NCI-H82 treated with DMSO at 0.1 percent for 48 hours (cell line): ENCODE results near the gene ADAMTS19.
A peak's percentile ranks its signal among the peaks of the same experiment; 100 is the strongest.

Source experiments
- DNase-seq: peaks from one replicate; lab custom pipeline; 2025; ENCODE audit not compliant: unreplicated experiment; lab: John Stamatoyannopoulos, UW

The ADAMTS19 gene

DNA sequence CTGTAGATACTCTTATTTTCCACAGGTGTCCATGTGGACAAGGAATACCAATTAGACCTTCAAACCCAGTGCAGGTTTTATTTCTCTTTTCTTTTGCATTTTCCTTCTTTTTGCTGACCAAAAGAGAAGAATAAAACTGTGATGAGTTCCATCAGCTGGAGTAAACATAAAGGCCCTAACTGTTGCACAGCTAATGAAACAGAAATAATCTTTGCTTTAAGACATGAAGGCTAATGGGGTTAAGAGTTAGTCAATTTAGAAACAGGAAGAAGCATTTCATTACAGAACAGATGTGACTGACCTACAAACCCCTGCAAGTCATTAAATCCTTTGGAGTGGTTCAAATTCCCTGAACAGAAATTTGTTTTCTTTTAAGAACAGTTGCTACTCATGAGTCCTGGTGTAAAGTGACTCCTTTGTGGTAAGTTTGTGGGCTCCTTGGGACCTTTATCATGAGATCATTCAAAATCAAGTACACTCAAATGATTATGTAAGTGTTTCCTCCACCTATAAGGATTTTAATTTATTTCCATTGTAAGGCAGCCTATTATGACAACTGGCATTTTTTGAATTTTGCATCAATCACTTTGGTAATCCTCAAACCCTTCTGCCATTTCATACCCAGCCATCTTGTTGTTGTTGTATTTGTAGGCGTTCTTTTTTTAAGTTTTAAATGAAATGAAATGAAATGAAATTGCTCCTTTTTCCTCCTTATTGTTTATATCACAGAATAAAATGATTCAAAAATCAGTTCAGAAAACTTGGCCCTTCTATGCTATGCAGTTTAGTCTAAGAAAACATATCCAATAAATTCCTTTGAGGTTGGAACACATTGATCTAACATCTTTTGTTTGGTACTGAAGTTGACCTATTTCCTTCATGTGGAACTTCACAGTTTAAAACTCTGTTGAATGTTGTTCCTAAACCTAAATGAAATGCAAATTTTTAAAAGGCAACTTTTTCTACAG lies 289.1 kb downstream of the ADAMTS19 start:
- no peak for DNase-seq

- no peak for DNase-seq
Observed at GRCh38 chr5:129760636-129761325, 300.7 kb downstream of the ADAMTS19 start.

- DNase-seq = no peak
Observed at GRCh38 chr5:129763651-129764050, 303.6 kb downstream of the ADAMTS19 start.

- DNase-seq = peak; percentile 1
Observed at GRCh38 chr5:129766798-129767197, 306.7 kb downstream of the ADAMTS19 start.

GRCh38 chr5:129767927-129768380 lies 307.9 kb downstream of the ADAMTS19 start:
- DNase-seq = peak; percentile 68

DNA sequence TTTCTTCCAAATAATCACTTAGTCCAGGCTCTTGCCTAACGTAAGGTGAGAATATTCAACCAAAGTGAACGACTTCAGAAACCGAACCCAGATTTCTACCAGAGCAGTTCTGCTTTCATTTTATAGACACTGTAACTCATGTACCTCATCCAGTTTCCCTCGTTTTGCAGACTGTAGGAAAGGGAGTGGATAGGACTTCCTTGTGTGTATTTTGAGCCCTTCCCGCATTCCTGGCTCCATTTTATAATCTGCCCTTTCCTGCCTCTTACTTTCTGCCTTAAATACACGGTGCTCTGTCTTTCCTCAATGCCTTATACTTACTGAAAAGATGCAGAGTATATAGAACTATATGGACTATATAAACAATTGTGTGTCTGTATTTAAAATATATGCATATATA lies 308.6 kb downstream of the ADAMTS19 start:
- DNase-seq = no peak

DNA sequence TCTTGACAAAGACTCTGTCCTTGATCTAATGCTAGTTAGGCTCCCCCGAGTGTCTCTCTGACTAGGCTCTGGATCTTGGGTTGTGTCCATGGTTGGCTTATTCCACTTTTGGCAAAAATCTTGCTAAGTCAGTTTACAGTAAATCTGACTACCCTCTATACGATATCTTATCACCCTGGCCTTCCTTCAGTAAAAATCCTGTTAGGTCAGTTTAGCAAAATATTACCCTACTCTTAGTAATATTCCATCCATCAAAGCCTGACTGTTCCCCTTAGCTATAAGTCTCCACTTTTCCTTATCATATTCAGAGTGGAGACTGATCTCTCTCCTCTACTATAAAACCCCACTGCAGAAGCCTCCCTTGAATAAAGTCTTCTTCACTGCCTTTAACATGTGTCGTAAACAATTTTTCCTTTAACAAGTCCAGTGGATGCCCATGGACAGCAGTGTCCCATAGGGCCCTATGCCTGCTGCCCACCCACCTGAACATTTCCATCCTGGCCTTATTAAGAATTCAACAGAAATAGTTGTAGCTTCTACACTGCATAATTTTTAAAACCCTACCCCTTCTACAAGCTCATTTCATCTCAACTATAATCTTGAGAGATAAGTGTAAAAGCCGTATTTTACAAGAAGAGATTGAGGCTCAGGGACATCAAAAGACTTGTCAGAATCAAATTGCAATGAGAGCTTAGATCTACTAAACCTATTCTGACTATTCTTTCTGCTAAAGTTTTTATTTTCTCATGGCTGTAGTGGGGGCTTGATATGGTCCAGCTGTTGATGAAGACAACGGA lies 310.1 kb downstream of the ADAMTS19 start:
- no peak for DNase-seq

DNA sequence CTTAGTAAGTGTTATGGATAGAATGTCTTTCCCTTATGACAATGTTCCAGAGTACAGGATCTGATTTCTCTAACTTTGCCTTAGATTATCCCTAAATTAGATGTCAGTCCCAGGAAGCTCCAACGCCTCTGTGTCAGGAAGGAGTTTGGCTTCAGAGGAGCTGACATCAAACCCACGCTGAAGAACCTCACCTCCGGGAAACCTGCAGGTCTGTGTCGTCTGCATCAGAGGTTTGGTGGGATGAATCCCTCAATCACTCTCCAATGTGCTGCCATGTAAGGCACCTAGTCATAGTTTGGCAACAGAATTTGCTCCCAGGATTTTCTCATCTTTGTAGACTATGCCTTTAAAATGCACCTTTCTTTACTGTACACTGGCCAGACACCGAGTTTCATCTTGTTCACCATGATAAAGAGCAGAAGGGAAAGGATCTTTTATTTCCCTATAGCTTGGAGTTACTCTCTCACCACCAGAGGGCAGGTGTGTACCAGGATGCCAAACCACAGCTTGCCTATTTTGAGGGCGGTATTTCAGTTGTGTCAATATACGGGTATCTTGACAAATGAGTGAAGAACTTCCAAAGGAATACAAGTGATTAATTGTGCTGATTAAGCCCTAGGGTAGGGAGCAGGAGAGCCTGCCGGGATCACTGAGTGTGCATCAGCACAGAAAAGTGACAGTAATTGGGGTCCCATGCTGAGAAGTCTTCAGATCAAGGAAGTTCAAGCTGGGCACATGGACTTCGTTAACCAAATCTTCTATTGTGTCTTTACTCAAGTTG lies 311.1 kb downstream of the ADAMTS19 start:
- no peak for DNase-seq

- DNase-seq = no peak
Observed at GRCh38 chr5:129773376-129773775, 313.3 kb downstream of the ADAMTS19 start.

GRCh38 chr5:129781594-129781993 lies 321.5 kb downstream of the ADAMTS19 start:
- DNase-seq = no peak
